ENCODE results near the gene SEL1L. TPM values are rescaled to one million over a fixed set of nuclear protein-coding genes. Genes with fewer than 3 reads are reported as not detected.

Gene SEL1L
- total and polyA plus RNA-seq, 2 of the 13 experiments (the other 11 are each of a cell fraction or from before 2014, with no cell fraction given) = 15.3 to 61.0 TPM

DNA sequence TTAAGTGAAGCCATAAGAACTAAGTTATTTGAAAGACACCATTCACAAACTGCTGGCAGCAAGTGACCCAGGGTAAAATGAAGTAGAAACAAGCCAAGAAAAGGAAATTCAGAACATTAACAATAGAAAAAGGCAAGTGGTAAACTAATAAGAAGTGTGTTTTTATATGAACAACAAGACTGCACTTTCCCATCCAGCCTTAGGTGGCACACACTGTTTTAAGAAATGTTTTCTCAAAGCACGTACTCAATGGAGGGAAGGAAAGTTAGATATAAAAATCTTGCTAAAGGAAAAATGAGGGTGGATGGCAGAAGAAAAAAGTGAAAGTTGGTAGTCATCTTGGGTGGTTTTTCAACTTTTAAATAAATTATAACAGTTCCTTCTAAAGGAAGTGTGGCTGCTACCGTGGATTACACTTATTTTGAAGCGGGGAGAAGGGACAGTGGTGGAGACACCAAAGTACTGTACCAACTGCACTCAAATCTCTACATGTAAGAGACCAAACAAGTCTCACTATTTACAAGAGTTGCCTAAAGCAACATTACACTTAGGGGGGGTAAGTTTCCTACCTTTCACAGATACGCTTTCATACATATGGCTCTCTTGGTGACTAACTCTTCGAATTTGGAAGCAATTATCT is 58.8 kb downstream of the SEL1L start:
- ATAC-seq = no peak

GRCh38 chr14:81474148-81474492 is 59.5 kb downstream of the SEL1L start:
- in situ Hi-C loops (cut with HindIII; ENCODE audit: extremely low pct_ligation_motif_present, low pct_unique_long_range_greater_than_20kb) (no loop called here), intact Hi-C loops (cut with micrococcal nuclease; ENCODE audit: unreplicated experiment) (no loop called here)
- Histone ChIP-seq H4K20me1 (ENCODE audit: insufficient read depth, low read length) (no peaks in the 10 kb centered on the region), H3K79me2 (ENCODE audit: insufficient read depth, low read length) (no peaks in the 10 kb centered on the region), H3K27me3 (ENCODE audit: control insufficient read depth in 1 of 2, insufficient read depth in 2 of 2, low read length in 2 of 2) (no peaks in the 10 kb centered on the region), H3K27ac (ENCODE audit: extremely low read length, insufficient read depth, low read length) (no peak overlapping the region), H3K4me1 (ENCODE audit: insufficient read depth, low read length) (no peaks in the 10 kb centered on the region), H3K36me3 (replicated peaks in 1 of 2; ENCODE audit: control insufficient read depth in 1 of 2, insufficient read depth in 2 of 2, low read length in 2 of 2) (peaks cover 7 to 33% of the 10 kb centered on the region in 2 experiments; a peak in 4 of 5 replicates), H3K4me3 (replicated peaks in 1 of 3; ENCODE audit: insufficient read depth in 1 of 3, low read depth in 2 of 3, low read length in 3 of 3) (no peak overlapping the region), H3K9me3 (ENCODE audit: low read length) (no peaks in the 10 kb centered on the region), H2AFZ (ENCODE audit: low read length) (no peak overlapping the region), H3K4me2 (ENCODE audit: low read depth, low read length) (no peak overlapping the region), H3K9ac (ENCODE audit: insufficient read depth, low read depth, low read length) (no peak overlapping the region)
- ChIA-PET POLR2A (no interaction called here), CTCF (ENCODE audit: low intra/inter-chr PET ratio, low total read pairs) (no interaction called here)
- DNase-seq (ENCODE audit: low spot score) (no peak), ATAC-seq (no peak), FAIRE-seq (no peak)
- WGBS (ENCODE audit: low lambda C conversion rate) = 98% methylated on average over 2 of the region's 2 CpGs
- no TSS peak for BruUV-seq (replicated peaks)
- TF ChIP-seq HNRNPH1 (optimal IDR thresholded peaks at IDR 0.05; ENCODE audit: low read depth, low read length) (no peak), ZBTB10 (CRISPR knock-in tag; IDR thresholded peaks at IDR 0.05; ENCODE audit: borderline replicate concordance) (no peak), NRL (CRISPR knock-in tag; IDR thresholded peaks at IDR 0.05; ENCODE audit: borderline replicate concordance) (no peak), HNRNPK (IDR thresholded peaks at IDR 0.05; ENCODE audit: low read depth, low read length, poor library complexity, severe bottlenecking) (no peak)
- TF ChIP-seq, protein P1, sequence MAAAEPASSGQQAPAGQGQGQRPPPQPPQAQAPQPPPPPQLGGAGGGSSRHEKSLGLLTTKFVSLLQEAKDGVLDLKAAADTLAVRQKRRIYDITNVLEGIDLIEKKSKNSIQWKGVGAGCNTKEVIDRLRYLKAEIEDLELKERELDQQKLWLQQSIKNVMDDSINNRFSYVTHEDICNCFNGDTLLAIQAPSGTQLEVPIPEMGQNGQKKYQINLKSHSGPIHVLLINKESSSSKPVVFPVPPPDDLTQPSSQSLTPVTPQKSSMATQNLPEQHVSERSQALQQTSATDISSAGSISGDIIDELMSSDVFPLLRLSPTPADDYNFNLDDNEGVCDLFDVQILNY (CRISPR knock-in tag; conservative IDR thresholded peaks at IDR 0.05) = no peak

More for the DNA sequence above, 58.8 kb downstream of the SEL1L start:
- no peak overlapping the region for H3K4me2 ChIP-seq (ENCODE audit: low read depth, low read length)
- no peaks in the 10 kb centered on the region for H3K79me2 ChIP-seq (ENCODE audit: insufficient read depth, low read length)
- FAIRE-seq (no peak), DNase-seq (ENCODE audit: low spot score) (no peak)
- BruUV-seq (replicated peaks) = no TSS peak
- POLR2A ChIA-PET = no interaction called here
- WGBS (ENCODE audit: low lambda C conversion rate) = 94% methylated on average over 5 of the region's 5 CpGs
- H3K27ac ChIP-seq (ENCODE audit: extremely low read length, insufficient read depth, low read length) = no peak overlapping the region
- no peaks in the 10 kb centered on the region for H3K4me1 ChIP-seq (ENCODE audit: insufficient read depth, low read length)
- H3K36me3 ChIP-seq (replicated peaks in 1 of 2; ENCODE audit: control insufficient read depth in 1 of 2, insufficient read depth in 2 of 2, low read length in 2 of 2) = peaks cover 9 to 40% of the 10 kb centered on the region in 2 experiments; a peak in 4 of 5 replicates
- H3K27me3 ChIP-seq (ENCODE audit: control insufficient read depth in 1 of 2, insufficient read depth in 2 of 2, low read length in 2 of 2) = no peaks in the 10 kb centered on the region
- intact Hi-C loops (cut with micrococcal nuclease; ENCODE audit: unreplicated experiment) (no loop called here), in situ Hi-C loops (cut with HindIII; ENCODE audit: extremely low pct_ligation_motif_present, low pct_unique_long_range_greater_than_20kb) (no loop called here)
- H3K4me3 ChIP-seq (replicated peaks in 1 of 3; ENCODE audit: insufficient read depth in 1 of 3, low read depth in 2 of 3, low read length in 3 of 3) = no peak overlapping the region
- H3K9ac ChIP-seq (ENCODE audit: insufficient read depth, low read depth, low read length) = no peak overlapping the region
- H3K9me3 ChIP-seq (ENCODE audit: low read length) = no peaks in the 10 kb centered on the region
- CTCF ChIA-PET (ENCODE audit: low intra/inter-chr PET ratio, low total read pairs) = no interaction called here
- H4K20me1 ChIP-seq (ENCODE audit: insufficient read depth, low read length) = no peaks in the 10 kb centered on the region
- TF ChIP-seq, protein P2, sequence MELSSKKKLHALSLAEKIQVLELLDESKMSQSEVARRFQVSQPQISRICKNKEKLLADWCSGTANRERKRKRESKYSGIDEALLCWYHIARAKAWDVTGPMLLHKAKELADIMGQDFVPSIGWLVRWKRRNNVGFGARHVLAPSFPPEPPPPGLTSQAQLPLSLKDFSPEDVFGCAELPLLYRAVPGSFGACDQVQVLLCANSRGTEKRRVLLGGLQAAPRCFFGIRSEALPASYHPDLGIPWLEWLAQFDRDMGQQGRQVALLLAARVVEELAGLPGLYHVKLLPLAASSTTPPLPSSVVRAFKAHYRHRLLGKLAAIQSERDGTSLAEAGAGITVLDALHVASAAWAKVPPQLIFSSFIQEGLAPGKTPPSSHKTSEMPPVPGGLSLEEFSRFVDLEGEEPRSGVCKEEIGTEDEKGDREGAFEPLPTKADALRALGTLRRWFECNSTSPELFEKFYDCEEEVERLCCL (CRISPR knock-in tag; IDR thresholded peaks at IDR 0.05; ENCODE audit: borderline replicate concordance) = no peak
- TF ChIP-seq, protein P3, sequence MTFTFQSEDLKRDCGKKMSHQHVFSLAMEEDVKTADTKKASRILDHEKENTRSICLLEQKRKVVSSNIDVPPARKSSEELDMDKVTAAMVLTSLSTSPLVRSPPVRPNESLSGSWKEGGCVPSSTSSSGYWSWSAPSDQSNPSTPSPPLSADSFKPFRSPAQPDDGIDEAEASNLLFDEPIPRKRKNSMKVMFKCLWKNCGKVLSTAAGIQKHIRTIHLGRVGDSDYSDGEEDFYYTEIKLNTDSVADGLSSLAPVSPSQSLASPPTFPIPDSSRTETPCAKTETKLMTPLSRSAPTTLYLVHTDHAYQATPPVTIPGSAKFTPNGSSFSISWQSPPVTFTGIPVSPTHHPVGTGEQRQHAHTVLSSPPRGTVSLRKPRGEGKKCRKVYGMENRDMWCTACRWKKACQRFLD (CRISPR knock-in tag; IDR thresholded peaks at IDR 0.05; ENCODE audit: borderline replicate concordance) = no peak
- H2AFZ ChIP-seq (ENCODE audit: low read length) = no peak overlapping the region
